K562 (cell line): Measurements from ENCODE around the gene HPD. TPM values are rescaled to one million over a fixed set of nuclear protein-coding genes. Genes with fewer than 3 reads are reported as not detected.

ENCODE experiments used
- CEBPB ChIP-seq: fragments of 450-650 bp; IDR thresholded peaks from 2 replicates; pipeline ENCODE4 v1.6.1; 2016; ENCODE audit warnings: missing genetic modification characterization, missing compliant biosample characterization
- DMBX1 ChIP-seq: fragments of 250-450 bp; sonication (Bioruptor Pico); IDR thresholded peaks from 2 replicates; pipeline ENCODE4 v1.8.0; 2022; ENCODE audit warnings: inconsistent platforms, mild to moderate bottlenecking, moderate library complexity, borderline replicate concordance
- FIP1L1 ChIP-seq: fragments of 200-400 bp; formaldehyde crosslinking; IDR thresholded peaks from 2 replicates; pipeline ENCODE4 v1.6.1; 2018; ENCODE audit warnings: mild to moderate bottlenecking, low read depth, low read length; ENCODE audit not compliant: poor library complexity, severe bottlenecking
- GABPB1 ChIP-seq: sonication (generic); formaldehyde crosslinking; IDR thresholded peaks from 2 replicates; pipeline ENCODE4 v1.8.0; 2022; ENCODE audit warnings: mild to moderate bottlenecking, missing genetic modification reagents
- JUND ChIP-seq, 2 experiments: IDR thresholded peaks; 2 replicates in 1 of 2; 3 replicates in 1 of 2; pipeline ENCODE4 v1.6.1; 2011; ENCODE audit warnings: borderline replicate concordance in 2 of 2, low read depth in 2 of 2, low read length in 2 of 2, improper control_type of control experiment in 1 of 2, missing biosample characterization in 1 of 2, missing genetic modification characterization in 1 of 2, missing genetic modification reagents in 1 of 2
- MCM2 ChIP-seq: fragments of 450-650 bp; IDR thresholded peaks from 2 replicates; pipeline ENCODE4 v1.6.1; 2017; ENCODE audit warnings: low read depth, mild to moderate bottlenecking
- MEIS2 ChIP-seq: fragments of 450-650 bp; IDR thresholded peaks from 2 replicates; pipeline ENCODE4 v1.6.1; 2014; ENCODE audit warnings: mild to moderate bottlenecking; ENCODE audit not compliant: partially characterized antibody
- MTA3 ChIP-seq: fragments of 450-650 bp; formaldehyde crosslinking; IDR thresholded peaks from 2 replicates; pipeline ENCODE4 v1.6.1; 2017; ENCODE audit warnings: mild to moderate bottlenecking, borderline replicate concordance
- PATZ1 ChIP-seq: fragments of 250-450 bp; sonication (Bioruptor Pico); IDR thresholded peaks from 2 replicates; pipeline ENCODE4 v1.5.0; 2020; ENCODE audit warnings: mild to moderate bottlenecking, borderline replicate concordance
- ZC3H8 ChIP-seq: fragments of 450-650 bp; IDR thresholded peaks from 2 replicates; pipeline ENCODE4 v1.6.1; 2017
- ZNF24 ChIP-seq: fragments of 450-650 bp; IDR thresholded peaks from 2 replicates; pipeline ENCODE4 v1.6.1; 2016
- ZNF280B ChIP-seq: fragments of 250-450 bp; sonication (Bioruptor Pico); IDR thresholded peaks from 2 replicates; pipeline ENCODE4 v1.5.1; 2021; ENCODE audit warnings: mild to moderate bottlenecking
- polyA plus RNA-seq, 8 experiments: library from polyadenylated mRNA; depleted of rRNA in 4 of 8; stranded (reverse) in 5 of 8; unstranded in 3 of 8; fragments of >200 nt; fragmentation: Nextera tagmentation in 2 of 8; fragmentation: Illumina TruSeq in 1 of 8; extraction: Ambion mirVana in 2 of 8; extraction: Trizol in 1 of 8; gene quantifications; 2 replicates each; pipeline versions ENCODE4 v1.2.1 to v1.2.3, GENCODE V29; 2011 to 2014; ENCODE audit warnings: inconsistent platforms in 1 of 8, missing spikeins in 1 of 8
- total RNA-seq, 7 experiments: library from RNA; depleted of rRNA in 6 of 7; stranded (reverse); fragments of >200 nt in 6 of 7; fragmentation: Illumina TruSeq in 2 of 7; extraction: Trizol in 2 of 7; gene quantifications; 2 replicates each; pipeline versions ENCODE4 v1.2.1 to v1.2.3, GENCODE V29; 2011 to 2021; ENCODE audit warnings: low replicate concordance in 1 of 7
- TF ChIP-seq, protein P1 (sequence below): fragments of 250-450 bp; sonication (Bioruptor Pico); IDR thresholded peaks from 2 replicates; pipeline ENCODE4 v1.8.0; 2022; ENCODE audit warnings: moderate library complexity, mild to moderate bottlenecking, inconsistent platforms
- TF ChIP-seq, protein P2 (sequence below): fragments of 250-450 bp; sonication (Bioruptor Pico); IDR thresholded peaks from 2 replicates; pipeline ENCODE4 v1.8.0; 2021; ENCODE audit warnings: moderate library complexity, mild to moderate bottlenecking, inconsistent platforms
- TF ChIP-seq, protein P3 (sequence below): fragments of 450-650 bp; IDR thresholded peaks from 2 replicates; pipeline ENCODE4 v1.6.1; 2016; ENCODE audit warnings: antibody characterized with exemption
- TF ChIP-seq, protein P4 (sequence below): fragments of 200-800 bp; sonication (Bioruptor generic); IDR thresholded peaks from 2 replicates; pipeline ENCODE4 v1.6.1; 2017; ENCODE audit warnings: missing genetic modification characterization, missing compliant biosample characterization

HPD gene
- total and polyA plus RNA-seq, 9 of the 15 experiments (the other 6 are each of a cell fraction or from before 2014, with no cell fraction given), result 0.06 to 0.29 (median 0.07) TPM; not detected in 4

DNA sequence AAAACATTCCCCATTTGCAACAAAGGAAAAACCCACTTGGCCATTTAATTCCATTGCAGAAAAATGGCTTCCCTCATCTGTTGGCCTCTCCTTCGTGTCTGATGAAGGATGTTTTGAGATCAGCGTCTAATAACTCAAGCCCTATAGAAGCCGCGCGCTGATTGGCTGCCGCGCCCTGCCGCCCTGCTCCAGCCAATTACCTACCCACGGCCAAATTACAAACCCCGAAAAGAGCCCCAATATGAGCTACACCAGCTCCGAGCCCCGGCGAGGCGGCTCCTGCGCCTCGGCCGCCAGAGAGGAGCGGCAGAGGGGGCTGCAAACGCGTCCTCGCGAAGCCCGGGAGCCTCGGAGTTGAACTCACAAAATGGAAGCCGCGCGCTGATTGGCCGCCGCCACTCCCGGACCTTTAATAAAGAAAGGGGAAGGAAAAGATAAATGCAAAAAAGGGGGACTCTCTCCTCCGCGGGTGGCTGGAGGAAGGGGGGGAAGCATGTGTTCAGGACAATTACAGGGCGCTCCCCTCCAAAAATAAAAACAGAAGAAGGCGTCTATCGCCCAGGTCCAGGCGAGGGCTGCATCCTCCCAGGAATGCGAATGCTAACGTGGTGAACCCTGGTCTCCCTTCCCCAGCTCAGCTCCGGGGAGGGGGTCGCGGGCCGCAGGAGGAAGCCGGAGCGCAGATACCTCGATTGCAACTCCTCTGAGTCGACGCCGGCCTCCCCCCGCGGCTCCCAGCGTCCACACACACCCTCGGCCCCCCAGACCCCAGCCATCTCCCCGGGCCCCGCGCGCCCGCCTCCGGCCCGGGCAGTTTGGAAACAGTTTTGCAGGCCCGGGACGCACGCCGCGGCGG lies 55.6 kb downstream of the HPD start (continued):
- TF ChIP-seq MTA3, result peak; percentile 83
- TF ChIP-seq, protein P1, sequence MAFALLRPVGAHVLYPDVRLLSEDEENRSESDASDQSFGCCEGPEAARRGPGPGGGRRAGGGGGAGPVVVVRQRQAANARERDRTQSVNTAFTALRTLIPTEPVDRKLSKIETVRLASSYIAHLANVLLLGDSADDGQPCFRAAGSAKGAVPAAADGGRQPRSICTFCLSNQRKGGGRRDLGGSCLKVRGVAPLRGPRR (CRISPR knock-in tag), result no peak
- TF ChIP-seq MEIS2, result peak; percentile 70
- TF ChIP-seq JUND (IDR thresholded peaks at IDR 0.05; ENCODE audit: borderline replicate concordance, low read depth, low read length), result peak; percentile 32; the same call in 1 of the 2 replicates
- TF ChIP-seq JUND (tag; IDR thresholded peaks at IDR 0.05; ENCODE audit: borderline replicate concordance, low read depth, low read length), result 0 out of 3 replicates have a peak, but pooled peaks have one; percentile 1
- TF ChIP-seq ZNF24, result no peak
- no peak; the same call in none of the 2 replicates for TF ChIP-seq GABPB1
- no peak for TF ChIP-seq FIP1L1
- 0 out of 2 replicates have a peak, but pooled peaks have one; percentile 44 for TF ChIP-seq DMBX1
- no peak for TF ChIP-seq ZNF280B
- no peak for TF ChIP-seq ZC3H8
- no peak for TF ChIP-seq CEBPB (tag)
- TF ChIP-seq, protein P2, sequence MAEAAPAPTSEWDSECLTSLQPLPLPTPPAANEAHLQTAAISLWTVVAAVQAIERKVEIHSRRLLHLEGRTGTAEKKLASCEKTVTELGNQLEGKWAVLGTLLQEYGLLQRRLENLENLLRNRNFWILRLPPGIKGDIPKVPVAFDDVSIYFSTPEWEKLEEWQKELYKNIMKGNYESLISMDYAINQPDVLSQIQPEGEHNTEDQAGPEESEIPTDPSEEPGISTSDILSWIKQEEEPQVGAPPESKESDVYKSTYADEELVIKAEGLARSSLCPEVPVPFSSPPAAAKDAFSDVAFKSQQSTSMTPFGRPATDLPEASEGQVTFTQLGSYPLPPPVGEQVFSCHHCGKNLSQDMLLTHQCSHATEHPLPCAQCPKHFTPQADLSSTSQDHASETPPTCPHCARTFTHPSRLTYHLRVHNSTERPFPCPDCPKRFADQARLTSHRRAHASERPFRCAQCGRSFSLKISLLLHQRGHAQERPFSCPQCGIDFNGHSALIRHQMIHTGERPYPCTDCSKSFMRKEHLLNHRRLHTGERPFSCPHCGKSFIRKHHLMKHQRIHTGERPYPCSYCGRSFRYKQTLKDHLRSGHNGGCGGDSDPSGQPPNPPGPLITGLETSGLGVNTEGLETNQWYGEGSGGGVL (CRISPR knock-in tag), result no peak
- TF ChIP-seq PATZ1, result no peak
- TF ChIP-seq, protein P3, sequence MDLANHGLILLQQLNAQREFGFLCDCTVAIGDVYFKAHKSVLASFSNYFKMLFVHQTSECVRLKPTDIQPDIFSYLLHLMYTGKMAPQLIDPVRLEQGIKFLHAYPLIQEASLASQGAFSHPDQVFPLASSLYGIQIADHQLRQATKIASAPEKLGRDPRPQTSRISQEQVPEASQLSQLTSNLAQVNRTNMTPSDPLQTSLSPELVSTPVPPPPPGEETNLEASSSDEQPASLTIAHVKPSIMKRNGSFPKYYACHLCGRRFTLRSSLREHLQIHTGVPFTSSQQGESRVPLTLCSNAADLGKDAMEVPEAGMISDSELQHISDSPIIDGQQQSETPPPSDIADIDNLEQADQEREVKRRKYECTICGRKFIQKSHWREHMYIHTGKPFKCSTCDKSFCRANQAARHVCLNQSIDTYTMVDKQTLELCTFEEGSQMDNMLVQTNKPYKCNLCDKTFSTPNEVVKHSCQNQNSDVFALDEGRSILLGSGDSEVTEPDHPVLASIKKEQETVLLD, result peak; percentile 18; the same call in 1 of the 2 replicates
- TF ChIP-seq, protein P4, sequence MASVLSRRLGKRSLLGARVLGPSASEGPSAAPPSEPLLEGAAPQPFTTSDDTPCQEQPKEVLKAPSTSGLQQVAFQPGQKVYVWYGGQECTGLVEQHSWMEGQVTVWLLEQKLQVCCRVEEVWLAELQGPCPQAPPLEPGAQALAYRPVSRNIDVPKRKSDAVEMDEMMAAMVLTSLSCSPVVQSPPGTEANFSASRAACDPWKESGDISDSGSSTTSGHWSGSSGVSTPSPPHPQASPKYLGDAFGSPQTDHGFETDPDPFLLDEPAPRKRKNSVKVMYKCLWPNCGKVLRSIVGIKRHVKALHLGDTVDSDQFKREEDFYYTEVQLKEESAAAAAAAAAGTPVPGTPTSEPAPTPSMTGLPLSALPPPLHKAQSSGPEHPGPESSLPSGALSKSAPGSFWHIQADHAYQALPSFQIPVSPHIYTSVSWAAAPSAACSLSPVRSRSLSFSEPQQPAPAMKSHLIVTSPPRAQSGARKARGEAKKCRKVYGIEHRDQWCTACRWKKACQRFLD (CRISPR knock-in tag), result no peak
- no peak for TF ChIP-seq MCM2
